Measurements from ENCODE around the gene DHDH.

- TF ChIP-seq SIN3A (IDR thresholded peaks at IDR 0.05; ENCODE audit: borderline replicate concordance, insufficient read depth, low read length) (no peak), POLR2AphosphoS5 (IDR thresholded peaks at IDR 0.05; ENCODE audit: low read depth, low read length) (no peak), FOXP2 (optimal IDR thresholded peaks at IDR 0.05; ENCODE audit: borderline replicate concordance, extremely low read depth, extremely low read length, insufficient read depth) (no peak), REST (IDR thresholded peaks at IDR 0.05; ENCODE audit: insufficient read depth in 1 of 2, low read depth in 2 of 2, low read length in 2 of 2) (no peak), TAF1 (IDR thresholded peaks at IDR 0.05; ENCODE audit: borderline replicate concordance, insufficient read depth, low read length) (no peak)
Observed at GRCh38 chr19:48968179-48968661, 34.7 kb downstream of the DHDH start.
